ENCODE data around the gene CORO7. TPM values are rescaled to one million over a fixed set of nuclear protein-coding genes. Genes with fewer than 3 reads are reported as not detected.
"Not testable (repeated sequence)": the region's sequence is repeated elsewhere in the genome, so short reads cannot be mapped to it uniquely, and the experiment has no call there.

Gene CORO7
- total RNA-seq, 1 experiment from 2014 or later: 10.6 TPM

- DNase-seq (ENCODE audit: low spot score): no peak
These were observed 59.6 kb downstream of the CORO7 start for GRCh38 chr16:4356820-4357219.

- no peak for DNase-seq (ENCODE audit: low spot score)
These were observed 61.6 kb downstream of the CORO7 start for GRCh38 chr16:4354512-4355409.

GRCh38 chr16:4353675-4354074, 62.7 kb downstream of the CORO7 start:
- DNase-seq (ENCODE audit: low spot score): no peak

GRCh38 chr16:4352843-4353242, 63.6 kb downstream of the CORO7 start:
- DNase-seq (ENCODE audit: low spot score): no peak

GRCh38 chr16:4351880-4352279, 64.5 kb downstream of the CORO7 start:
- DNase-seq (ENCODE audit: low spot score): no peak

- peak; percentile 85 for DNase-seq (ENCODE audit: low spot score)
These were observed 65.4 kb downstream of the CORO7 start, which contains the start of gene PAM16 for GRCh38 chr16:4350787-4351659. PAM16 (minus strand) TSS chr16:4351321; CDS start chr16:4351234, 87 bp downstream.

GRCh38 chr16:4350365-4350786, 66.0 kb downstream of the CORO7 start:
- no peak for DNase-seq (ENCODE audit: low spot score)

GRCh38 chr16:4349332-4349731, 67.1 kb downstream of the CORO7 start:
- DNase-seq (ENCODE audit: low spot score): no peak

- DNase-seq (ENCODE audit: low spot score): no peak
These were observed 68.5 kb downstream of the CORO7 start for GRCh38 chr16:4347765-4348509.

- no peak for DNase-seq (ENCODE audit: low spot score)
These were observed 69.4 kb downstream of the CORO7 start for GRCh38 chr16:4347010-4347409.

GRCh38 chr16:4345836-4346781, 70.3 kb downstream of the CORO7 start:
- DNase-seq (ENCODE audit: low spot score): no peak

GRCh38 chr16:4344983-4345835, 71.2 kb downstream of the CORO7 start:
- DNase-seq (ENCODE audit: low spot score): no peak

- not testable (repeated sequence) for DNase-seq (ENCODE audit: low spot score)
These were observed 72.0 kb downstream of the CORO7 start for GRCh38 chr16:4344300-4344982.

- DNase-seq (ENCODE audit: low spot score): no peak
These were observed 73.3 kb downstream of the CORO7 start for GRCh38 chr16:4342866-4343744.

- no peak for DNase-seq (ENCODE audit: low spot score)
These were observed 75.1 kb downstream of the CORO7 start for GRCh38 chr16:4341250-4341649.

GRCh38 chr16:4340443-4340842, 76.0 kb downstream of the CORO7 start:
- DNase-seq (ENCODE audit: low spot score): no peak

- no peak for DNase-seq (ENCODE audit: low spot score)
These were observed 76.5 kb downstream of the CORO7 start for GRCh38 chr16:4339909-4340308.

- no peak for DNase-seq (ENCODE audit: low spot score)
These were observed 76.9 kb downstream of the CORO7 start for GRCh38 chr16:4339455-4339854.
